Panc1 (cell line): Measurements from ENCODE around the gene ZNF232. TPM values are rescaled to one million over a fixed set of nuclear protein-coding genes. Genes with fewer than 3 reads are reported as not detected.
A peak's percentile ranks its signal among the peaks of the same experiment; 100 is the strongest.
"Not testable (repeated sequence)": the region's sequence is repeated elsewhere in the genome, so short reads cannot be mapped to it uniquely, and the experiment has no call there.

Experiments used
- ATAC-seq: fragments of 200-7000 bp; cut with Tn5 transposase; 2 replicates; pipeline ENCODE4 v1.9.1; 2020; ENCODE audit warnings: mild to moderate bottlenecking, moderate library complexity
- Bru-seq: library from RNA; stranded (reverse); fragments of 400-500 nt; gene quantifications from one replicate; lab custom pipeline; 2021; lab: Mats Ljungman, UMichigan
- BruChase-seq, 2 experiments: library from RNA; stranded (reverse); fragments of 400-500 nt; gene quantifications; one replicate each; lab custom pipeline; 2021; lab: Mats Ljungman, UMichigan
- BruUV-seq: library from RNA; stranded (reverse); fragments of 400-500 nt; replicated peaks from 2 replicates; lab custom pipeline; 2021; lab: Mats Ljungman, UMichigan
- CTCF ChIA-PET: fragments of 300-600 bp; sonication (Branson Sonifier 250); formaldehyde crosslinking; loops from one replicate; lab custom pipeline; 2022; ENCODE audit warnings: antibody characterized with exemption; lab: Charles Lee
- POLR2A ChIA-PET: fragments of 300-600 bp; sonication (Branson Sonifier 250); formaldehyde crosslinking; loops from one replicate; lab custom pipeline; 2022; ENCODE audit warnings: antibody characterized with exemption; lab: Charles Lee
- DNase-seq: peaks from one replicate; pipeline ENCODE4 v3.0.0-alpha.2; 2010; ENCODE audit warnings: low read depth, low spot score
- H3K27ac ChIP-seq: 2 replicates; pipeline ENCODE4 v1.5.1; 2011; ENCODE audit warnings: mild to moderate bottlenecking, low read length, inconsistent platforms
- H3K27me3 ChIP-seq: fragments of 200-500 bp; sonication (Bioruptor generic); 2 replicates; pipeline ENCODE4 v1.6.0; 2014; ENCODE audit warnings: low read length, inconsistent platforms; ENCODE audit not compliant: control insufficient read depth, insufficient read depth
- H3K36me3 ChIP-seq: fragments of 200-500 bp; sonication (Bioruptor generic); 2 replicates; pipeline ENCODE4 v1.5.1; 2014; ENCODE audit warnings: inconsistent platforms, mild to moderate bottlenecking, low read length, moderate library complexity; ENCODE audit not compliant: control insufficient read depth, insufficient read depth
- H3K4me1 ChIP-seq: 2 replicates; pipeline ENCODE4 v1.5.1; 2011; ENCODE audit warnings: inconsistent platforms, mild to moderate bottlenecking, low read length, moderate library complexity; ENCODE audit not compliant: control insufficient read depth, insufficient read depth
- H3K4me3 ChIP-seq, 2 experiments: 2 replicates each; pipeline ENCODE4 v1.5.1; 2011 to 2012; ENCODE audit warnings: low read depth in 2 of 2, low read length in 2 of 2, mild to moderate bottlenecking in 2 of 2, inconsistent platforms in 1 of 2, moderate library complexity in 1 of 2
- H3K9me3 ChIP-seq: fragments of 200-500 bp; sonication (Bioruptor generic); 2 replicates; pipeline ENCODE4 v1.5.1; 2014; ENCODE audit warnings: low read depth, mild to moderate bottlenecking, inconsistent platforms, low read length, moderate library complexity; ENCODE audit not compliant: control insufficient read depth, insufficient read depth
- POLR2AphosphoS5 ChIP-seq: IDR thresholded peaks from 2 replicates; pipeline ENCODE4 v1.6.1; 2012; ENCODE audit warnings: mild to moderate bottlenecking, low read depth, low read length, moderate library complexity
- SIN3A ChIP-seq: IDR thresholded peaks from 2 replicates; pipeline ENCODE4 v1.6.1; 2012; ENCODE audit warnings: low read depth, mild to moderate bottlenecking, low read length, moderate library complexity, borderline replicate concordance; ENCODE audit not compliant: insufficient read depth
- in situ Hi-C: cut with HindIII; loops from 2 replicates; pipeline ENCODE4 v1.10.0; 2016; ENCODE audit warnings: low sequenced_read_pairs, low pct_unique_long_range_greater_than_20kb
- intact Hi-C: fragments of 100-400 bp; cut with micrococcal nuclease; formaldehyde crosslinking; loops from one replicate; pipeline ENCODE4 v1.10.0; 2022; ENCODE audit not compliant: unreplicated experiment
- long read RNA-seq: library from polyadenylated mRNA; unstranded; transcript quantifications from one replicate; pipeline ENCODE4 v2.0.0, GENCODE V29; 2021; ENCODE audit not compliant: unreplicated experiment
- polyA plus RNA-seq: library from polyadenylated mRNA; unstranded; fragments of >200 nt; gene quantifications from one replicate; pipeline ENCODE4 v1.2.1, GENCODE V29; 2012; ENCODE audit warnings: missing spikeins; ENCODE audit not compliant: insufficient read length
- total RNA-seq: library from RNA; stranded (reverse); gene quantifications from one replicate; pipeline ENCODE4 v1.2.1, GENCODE V29; 2021; ENCODE audit not compliant: unreplicated experiment

Gene ZNF232
- total RNA-seq (8.7 TPM), Bru-seq, nascent RNA (percentile 47 among the genes with signal in this experiment), BruChase-seq, experiment 1, labeled RNA remaining after a 2-hour chase (percentile 55 among the genes with signal in this experiment), BruChase-seq, experiment 2, labeled RNA remaining after a 6-hour chase (percentile 50 among the genes with signal in this experiment)
- polyA plus RNA-seq, result 6.8 TPM
- long read RNA-seq, partial matches to known transcripts, result 2 of 12 reads
- long read RNA-seq, other reads (novel, unspliced or antisense), result 8 of 12 reads

DNA sequence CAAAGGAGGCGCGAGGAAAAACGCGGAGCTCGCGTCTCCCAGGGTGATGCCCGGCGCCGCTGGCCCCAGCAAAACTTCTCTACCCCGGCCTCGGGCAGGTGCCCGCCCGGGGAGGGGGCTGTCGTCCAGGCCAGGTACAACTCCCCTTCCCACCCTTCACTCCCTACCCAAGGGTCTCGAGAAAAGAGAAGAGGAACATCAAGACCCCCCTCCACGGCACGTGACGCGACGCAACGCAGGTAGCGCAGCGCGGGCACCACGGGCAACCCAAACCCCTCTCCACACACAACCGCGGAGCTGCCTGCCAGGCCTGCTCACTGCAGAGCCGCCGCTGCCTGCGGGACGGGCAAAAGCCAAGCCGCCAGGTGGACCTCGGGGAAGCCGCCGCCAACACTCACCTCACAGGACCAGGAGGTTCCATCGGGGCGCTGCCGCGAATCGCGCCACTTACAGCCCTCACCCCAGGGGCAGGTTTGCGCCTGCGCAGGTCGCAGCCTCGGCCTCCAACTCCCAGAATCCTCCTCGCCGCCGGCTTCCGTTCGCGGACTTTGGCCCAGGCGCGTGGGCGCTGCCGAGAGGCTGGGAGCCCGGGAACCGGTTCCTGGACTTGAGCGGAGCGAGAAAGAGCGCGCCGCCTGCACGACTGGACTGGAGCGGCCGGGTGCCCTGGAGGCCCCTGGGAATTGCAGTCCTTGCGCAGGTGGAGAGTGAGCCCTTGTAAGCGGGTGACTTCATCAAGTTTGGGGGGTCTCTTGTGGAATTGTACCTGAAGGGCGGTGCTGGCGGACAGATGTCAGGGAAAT lies at the start of gene ZNF232:
Gene ZNF232, minus strand, starts transcription at position 477 of the 803 bp plus-strand sequence. Its CDS starts 56 bp downstream, at position 421.
- peak within 1 kb of the TSS; percentile 90 for H3K27ac ChIP-seq
- CTCF ChIA-PET, result no interaction called here
- peak within 1 kb of the TSS; percentile 75 to 86 for H3K4me3 ChIP-seq
- intact Hi-C loops, result no loop called here
- peak; percentile 98 for ATAC-seq
- POLR2A ChIA-PET, result no interaction called here
- no peaks in the 10 kb centered on the region for H3K27me3 ChIP-seq
- no TSS peak for BruUV-seq
- in situ Hi-C loops, result no loop called here
- H3K9me3 ChIP-seq, result peaks cover 33% of the 10 kb centered on the region
- peak; percentile 53 for DNase-seq
- TF ChIP-seq POLR2AphosphoS5, result peak; percentile 66; the same call in 1 of the 2 replicates
- no peak for TF ChIP-seq SIN3A
- no peaks in the 10 kb centered on the region; the same call in 1 of the 2 replicates for H3K4me1 ChIP-seq
- peaks cover 2% of the 10 kb centered on the region; the same call in 1 of the 2 replicates for H3K36me3 ChIP-seq

- in situ Hi-C loops, H3K27me3 ChIP-seq, H3K4me3 ChIP-seq, H3K36me3 ChIP-seq, H3K4me1 ChIP-seq, ATAC-seq, H3K9me3 ChIP-seq, POLR2A ChIA-PET, H3K27ac ChIP-seq, BruUV-seq, DNase-seq, intact Hi-C loops: not testable (repeated sequence)
- CTCF ChIA-PET, result interaction anchor here (0.8 kb wide), 1 partner anchor 129 kb away, joined by 3 read pairs; no protein-coding TSS in a partner anchor
Measured at GRCh38 chr17:5160702-5161101, 49.0 kb upstream of the ZNF232 start.

- H3K4me3 ChIP-seq, in situ Hi-C loops, H3K27me3 ChIP-seq, ATAC-seq, H3K9me3 ChIP-seq, intact Hi-C loops, CTCF ChIA-PET, POLR2A ChIA-PET, DNase-seq, BruUV-seq, H3K4me1 ChIP-seq, H3K36me3 ChIP-seq, H3K27ac ChIP-seq: not testable (repeated sequence)
Measured at GRCh38 chr17:5146122-5146521, 34.4 kb upstream of the ZNF232 start.

GRCh38 chr17:5142877-5143276 lies 31.2 kb upstream of the ZNF232 start:
- H3K36me3 ChIP-seq, in situ Hi-C loops, intact Hi-C loops, H3K9me3 ChIP-seq, H3K27ac ChIP-seq, POLR2A ChIA-PET, H3K4me3 ChIP-seq, ATAC-seq, DNase-seq, H3K4me1 ChIP-seq, H3K27me3 ChIP-seq, CTCF ChIA-PET, BruUV-seq: not testable (repeated sequence)
